HG02678 (cell line): Measurements from ENCODE around the gene NPDC1.
A peak's percentile ranks its signal among the peaks of the same experiment; 100 is the strongest.

ENCODE experiments used
- ATAC-seq: cut with Tn5 transposase; IDR thresholded peaks from one replicate; pipeline ENCODE4 v1.9.1; 2021; ENCODE audit warnings: mild to moderate bottlenecking, moderate library complexity; ENCODE audit not compliant: unreplicated experiment

Gene NPDC1

GRCh38 chr9:137046088-137046787, at the start of gene NPDC1:
Gene NPDC1, minus strand, starts transcription at chr9:137046177. Its CDS starts 188 bp downstream, at chr9:137045989.
- no peak for ATAC-seq

- ATAC-seq, result no peak
These were observed 43.4 kb upstream of the NPDC1 start for GRCh38 chr9:137089232-137089947.

DNA sequence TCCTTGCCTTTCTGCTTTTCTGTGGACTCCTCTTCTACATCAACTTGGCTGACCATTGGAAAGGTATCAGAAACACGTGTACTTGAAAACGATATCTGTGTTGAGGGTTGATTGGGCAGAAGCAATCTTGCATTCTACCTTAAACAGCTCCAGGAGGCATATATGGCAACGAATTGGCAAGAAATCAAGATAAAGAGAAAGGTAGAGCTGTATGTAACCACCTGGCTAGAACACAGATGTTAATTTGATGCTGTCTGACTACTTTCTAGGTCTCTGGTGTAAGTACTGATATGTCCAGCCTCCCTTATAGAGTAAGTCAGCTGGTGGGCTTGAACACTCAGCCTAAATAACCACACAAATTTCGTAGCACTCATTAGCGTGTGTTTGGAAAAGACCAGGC, 42.1 kb upstream of the NPDC1 start:
- ATAC-seq, result no peak

- ATAC-seq, result no peak
These were observed 41.5 kb upstream of the NPDC1 start for GRCh38 chr9:137087409-137087925.

DNA sequence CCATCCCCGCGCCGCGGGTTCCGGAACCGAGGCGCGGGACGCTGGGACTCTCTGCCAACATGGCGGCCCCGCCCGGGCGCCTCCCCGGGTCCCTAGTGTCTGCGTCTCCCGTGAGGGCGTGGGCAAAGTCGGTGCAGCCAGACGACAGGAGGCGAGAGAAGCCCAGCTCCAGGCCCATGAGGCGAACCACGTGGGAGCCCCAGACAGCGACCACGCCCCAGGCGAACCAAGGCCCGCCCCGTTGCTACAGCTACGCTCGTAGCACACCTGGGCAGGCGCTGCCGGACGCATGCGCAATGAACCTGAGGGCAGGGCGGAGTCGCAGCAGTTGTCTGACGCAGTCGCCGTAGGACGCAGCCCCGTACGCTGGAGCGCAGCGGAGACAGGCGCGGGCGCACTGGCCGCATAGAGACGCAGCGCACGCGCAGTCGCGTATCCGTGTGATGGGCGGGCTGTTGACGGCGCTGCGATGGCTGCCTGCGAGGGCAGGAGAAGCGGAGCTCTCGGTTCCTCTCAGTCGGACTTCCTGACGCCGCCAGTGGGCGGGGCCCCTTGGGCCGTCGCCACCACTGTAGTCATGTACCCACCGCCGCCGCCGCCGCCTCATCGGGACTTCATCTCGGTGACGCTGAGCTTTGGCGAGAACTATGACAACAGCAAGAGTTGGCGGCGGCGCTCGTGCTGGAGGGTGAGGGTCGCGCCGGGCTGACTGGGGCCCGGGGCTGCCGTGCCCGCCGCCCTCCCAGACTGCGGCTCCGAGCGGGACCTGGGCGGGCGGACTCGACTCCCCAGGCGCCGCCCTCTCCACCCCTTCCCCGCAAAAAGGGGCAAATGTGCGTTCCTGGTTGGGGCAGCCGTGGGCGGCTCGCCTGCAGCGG, 40.8 kb upstream of the NPDC1 start, which contains the start of gene MAN1B1:
TSS of gene MAN1B1 (plus strand) at position 455 of the 878 bp plus-strand sequence. CDS start at position 470, 15 bp downstream.
- ATAC-seq, result peak; percentile 83

- ATAC-seq, result peak; percentile 1
These were observed 40.0 kb upstream of the NPDC1 start for GRCh38 chr9:137085920-137086530.

DNA sequence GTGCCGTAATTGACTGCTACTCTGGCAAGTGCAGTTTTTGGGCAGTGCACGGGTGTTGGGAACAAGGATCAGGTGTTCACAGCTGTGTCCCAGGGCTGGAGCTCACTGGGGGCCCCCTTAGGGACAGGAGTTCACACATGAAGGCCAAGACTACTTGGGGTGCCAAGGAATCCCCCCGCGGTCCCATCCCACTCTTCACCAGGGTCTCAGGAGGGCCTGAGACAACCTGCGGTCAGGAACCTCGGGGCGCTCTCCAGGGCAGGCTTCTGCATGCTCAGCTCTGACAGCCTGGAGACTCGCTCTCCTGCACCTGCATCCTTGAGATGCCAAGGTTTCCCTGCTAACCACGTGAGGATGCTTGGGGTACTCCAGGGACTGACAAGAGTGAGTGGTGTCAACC, 38.5 kb upstream of the NPDC1 start:
- ATAC-seq, result no peak

DNA sequence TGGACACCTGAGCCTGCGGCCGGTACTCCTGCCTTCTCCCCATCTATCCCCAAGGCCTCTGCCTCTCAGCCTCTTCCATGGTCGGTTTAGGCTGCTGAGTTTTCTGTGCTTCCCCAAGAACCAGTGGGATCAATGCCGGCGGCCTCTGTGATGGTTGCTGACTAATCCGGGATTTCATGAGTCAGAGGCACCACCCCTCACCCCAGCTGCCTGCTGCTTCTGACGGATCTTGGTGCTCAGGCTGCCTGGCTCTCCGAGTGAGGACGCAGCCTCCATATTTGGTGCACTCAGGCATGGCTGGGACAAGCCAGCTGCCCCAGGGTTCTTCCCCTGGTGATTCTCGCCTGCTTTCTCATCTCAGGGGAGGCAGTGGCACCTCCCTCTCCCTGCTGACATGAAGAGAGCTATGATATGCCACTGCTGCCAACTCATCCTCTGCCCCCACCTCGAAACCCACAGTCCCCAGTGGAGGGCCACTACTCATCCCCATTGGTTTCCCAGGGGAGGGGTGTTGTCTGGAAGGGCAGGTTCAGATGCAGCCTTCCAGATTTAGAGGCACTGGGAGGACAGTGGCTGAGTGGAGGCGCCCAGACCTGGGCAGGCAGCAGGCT, 37.5 kb upstream of the NPDC1 start:
- ATAC-seq, result no peak

DNA sequence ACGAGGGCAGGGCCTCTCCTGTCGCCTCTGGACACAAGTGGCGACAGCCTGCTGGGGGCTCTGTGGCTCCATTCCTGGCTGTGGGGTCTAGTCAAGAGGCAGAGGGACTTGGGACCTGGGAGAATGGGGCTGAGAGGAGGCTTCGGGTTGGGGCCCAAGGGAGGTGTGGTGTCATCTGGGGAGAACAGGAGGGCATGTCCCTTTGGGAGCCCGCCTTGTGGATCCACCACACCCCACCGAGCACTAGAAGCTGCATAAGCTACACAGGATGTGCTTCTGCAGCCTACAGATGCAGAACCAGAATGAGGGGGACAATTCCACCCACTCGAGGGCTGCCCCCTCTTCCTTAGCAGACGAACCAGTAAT, 36.9 kb upstream of the NPDC1 start:
- ATAC-seq, result no peak

DNA sequence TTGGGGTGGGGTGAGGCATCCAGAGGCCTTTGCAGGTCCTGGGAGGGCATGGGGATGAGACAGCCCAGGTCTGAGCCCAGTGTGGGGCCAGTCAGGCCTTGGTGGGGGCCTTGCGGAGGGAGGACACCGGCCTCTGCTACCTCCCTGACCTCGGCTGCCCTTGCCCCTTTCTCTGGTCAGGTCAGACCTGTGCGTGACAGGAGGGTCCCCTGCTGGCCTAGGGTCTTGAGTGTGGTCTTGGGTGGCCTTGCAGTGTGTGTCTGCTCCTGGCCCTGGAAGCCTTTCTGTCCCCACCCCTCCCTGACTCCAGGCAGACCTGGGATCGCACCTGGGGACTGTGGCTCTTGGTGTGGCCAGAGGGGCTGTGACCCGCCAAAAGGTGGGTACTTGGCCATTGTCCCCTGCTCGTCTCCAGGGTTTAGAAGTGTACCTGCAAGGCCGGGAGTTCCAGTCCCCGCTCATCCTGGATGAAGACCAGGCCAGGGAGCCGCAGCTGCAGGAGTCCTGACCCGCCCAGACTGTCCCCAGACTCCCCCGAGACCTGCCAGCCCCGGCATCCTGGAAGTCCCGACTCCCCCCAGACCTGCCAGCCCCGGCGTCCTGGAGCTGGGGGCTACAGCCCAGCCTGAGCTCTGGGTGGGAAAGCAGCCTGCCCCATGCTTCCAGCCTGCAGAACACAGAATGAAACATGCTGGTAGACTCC, 36.4 kb upstream of the NPDC1 start:
- no peak for ATAC-seq

- no peak for ATAC-seq
These were observed 34.5 kb upstream of the NPDC1 start for GRCh38 chr9:137080260-137081122.

DNA sequence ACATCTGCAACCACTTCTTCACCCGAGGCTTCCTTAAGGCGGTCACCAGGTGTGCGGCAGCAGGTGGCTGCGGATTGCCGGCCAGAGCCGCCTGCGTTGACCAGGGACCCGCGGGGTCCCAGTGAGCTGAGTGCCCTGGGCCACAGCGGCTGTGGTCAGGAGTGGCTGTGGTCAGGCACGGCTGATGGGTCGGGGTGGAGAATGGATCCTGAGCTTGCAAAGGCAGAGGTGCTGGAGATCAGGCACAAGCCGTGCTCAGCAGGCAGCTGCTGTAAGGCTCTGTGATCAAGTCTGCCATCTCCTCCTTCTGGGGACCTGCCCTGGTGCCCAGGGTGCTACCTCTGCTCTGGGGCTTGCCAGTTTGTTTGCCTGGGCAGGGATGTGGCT, 33.4 kb upstream of the NPDC1 start:
- ATAC-seq, result no peak

GRCh38 chr9:137078701-137079400, 32.9 kb upstream of the NPDC1 start:
- no peak for ATAC-seq

- ATAC-seq, result peak; percentile 30
These were observed 32.0 kb upstream of the NPDC1 start for GRCh38 chr9:137077758-137078693.

DNA sequence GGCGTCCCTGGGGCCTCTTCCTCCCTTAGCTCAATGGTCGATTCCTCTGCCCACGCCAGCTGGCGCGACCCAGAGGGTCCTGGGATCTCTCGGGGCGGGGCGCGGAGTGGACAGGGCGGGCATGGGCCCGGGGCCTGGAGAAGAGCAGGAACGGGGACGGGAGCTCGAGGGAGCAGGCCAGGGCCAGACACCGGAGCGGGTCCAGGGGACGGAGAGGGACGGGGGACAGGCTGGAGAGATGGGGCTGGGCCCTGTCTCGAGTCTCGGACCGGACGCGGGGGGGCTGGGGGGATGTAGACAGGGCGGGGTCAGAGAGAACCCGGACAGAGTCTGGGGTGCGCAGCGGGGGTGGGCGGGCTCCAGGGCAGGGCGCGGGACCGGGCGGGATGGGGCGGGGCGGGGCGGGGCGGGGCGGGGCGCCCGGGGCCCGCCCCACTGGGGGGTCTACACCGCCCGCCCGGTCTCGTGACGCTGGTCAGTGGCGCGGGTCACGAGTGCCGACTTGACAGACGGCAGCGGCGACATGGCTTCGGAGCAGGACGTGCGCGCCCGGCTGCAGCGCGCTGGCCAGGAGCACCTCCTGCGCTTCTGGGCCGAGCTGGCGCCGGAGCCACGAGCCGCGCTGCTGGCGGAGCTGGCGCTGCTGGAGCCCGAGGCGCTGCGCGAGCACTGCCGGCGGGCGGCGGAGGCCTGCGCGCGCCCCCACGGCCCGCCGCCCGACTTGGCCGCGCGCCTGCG, 31.2 kb upstream of the NPDC1 start, which contains the start of gene UAP1L1:
TSS of gene UAP1L1 (plus strand) at position 508 of the 738 bp plus-strand sequence. CDS start at position 524, 16 bp downstream.
- ATAC-seq, result peak; percentile 69

DNA sequence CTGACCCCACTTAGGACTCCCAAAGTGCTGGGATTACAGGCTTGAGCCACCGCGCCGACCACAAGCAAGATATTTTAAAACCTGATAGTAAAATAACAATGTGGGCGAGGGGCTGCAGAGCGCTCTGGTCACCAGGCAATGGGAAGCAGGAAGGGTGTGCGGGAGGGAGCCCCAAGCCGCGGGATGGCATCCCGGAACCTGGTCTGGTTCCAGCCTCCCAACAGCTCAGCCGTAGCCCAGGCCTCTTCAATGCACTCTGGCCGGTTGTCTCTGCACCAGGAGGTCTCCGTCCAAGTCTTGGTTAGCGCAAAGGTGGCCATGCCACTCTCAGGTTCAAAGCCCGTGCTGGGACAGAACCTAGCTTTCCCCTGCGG, 30.6 kb upstream of the NPDC1 start:
- peak; percentile 12 for ATAC-seq
